ENCODE results near the gene ATRNL1. TPM values are rescaled to one million over a fixed set of nuclear protein-coding genes. Genes with fewer than 3 reads are reported as not detected.

The ATRNL1 gene
- total RNA-seq, 2 donors from 2014 or later, result 0.63 to 1.5 TPM

GRCh38 chr10:115871855-115872254, 778.7 kb downstream of the ATRNL1 start:
- no peaks in the 10 kb centered on the region for H3K36me3 Mint-ChIP-seq (ENCODE audit: low read depth)
- no peak overlapping the region for H3K27ac Mint-ChIP-seq
- H3K4me1 Mint-ChIP-seq, result no peaks in the 10 kb centered on the region
- no peak overlapping the region for H3K4me3 Mint-ChIP-seq
- no peak for ATAC-seq (replicated peaks)
- no peaks in the 10 kb centered on the region for H3K27me3 Mint-ChIP-seq
- peaks cover 4% of the 10 kb centered on the region for H3K9me3 Mint-ChIP-seq

- Mint-ChIP-seq H3K27ac (no peak overlapping the region), H3K4me3 (no peak overlapping the region), H3K27me3 (no peaks in the 10 kb centered on the region), H3K9me3 (peaks cover 3% of the 10 kb centered on the region), H3K4me1 (no peaks in the 10 kb centered on the region), H3K36me3 (ENCODE audit: low read depth) (no peaks in the 10 kb centered on the region)
- no peak for ATAC-seq (replicated peaks)
Observed at GRCh38 chr10:115875172-115875571, 782.0 kb downstream of the ATRNL1 start.

- no peak overlapping the region for H3K27ac Mint-ChIP-seq
- H3K27me3 Mint-ChIP-seq, result no peaks in the 10 kb centered on the region
- H3K4me1 Mint-ChIP-seq, result no peaks in the 10 kb centered on the region
- no peak for ATAC-seq (replicated peaks)
- H3K4me3 Mint-ChIP-seq, result no peak overlapping the region
- peaks cover 9% of the 10 kb centered on the region for H3K9me3 Mint-ChIP-seq
- H3K36me3 Mint-ChIP-seq (ENCODE audit: low read depth), result no peaks in the 10 kb centered on the region
Observed at GRCh38 chr10:115879372-115880089, 786.4 kb downstream of the ATRNL1 start.

DNA sequence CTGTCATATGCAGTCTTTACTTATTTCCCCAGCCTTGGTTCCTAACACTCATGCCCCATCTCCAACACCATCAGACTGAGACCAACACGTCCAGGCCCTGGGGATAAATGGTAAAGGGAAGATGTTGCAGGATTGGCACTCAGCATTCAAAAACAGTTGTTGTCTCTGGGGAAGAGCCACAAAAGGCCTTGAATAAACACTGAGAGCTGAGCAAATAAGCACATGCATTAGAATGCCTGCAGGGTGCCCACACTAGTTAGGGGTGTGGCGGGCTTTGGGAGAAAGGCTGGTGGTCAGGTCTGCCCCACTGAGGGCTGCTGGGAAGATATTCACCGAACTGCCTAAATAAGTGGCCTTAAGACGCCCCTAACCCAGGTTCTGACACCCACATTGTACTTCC, 788.9 kb downstream of the ATRNL1 start:
- Mint-ChIP-seq H3K9me3 (peaks cover 9% of the 10 kb centered on the region), H3K4me3 (no peak overlapping the region), H3K36me3 (ENCODE audit: low read depth) (no peaks in the 10 kb centered on the region), H3K27me3 (no peaks in the 10 kb centered on the region), H3K4me1 (no peaks in the 10 kb centered on the region), H3K27ac (no peak overlapping the region)
- no peak for ATAC-seq (replicated peaks)

- Mint-ChIP-seq H3K9me3 (peaks cover 18% of the 10 kb centered on the region), H3K27me3 (no peaks in the 10 kb centered on the region), H3K4me3 (no peak overlapping the region), H3K27ac (no peak overlapping the region), H3K4me1 (no peaks in the 10 kb centered on the region), H3K36me3 (ENCODE audit: low read depth) (no peaks in the 10 kb centered on the region)
- no peak for ATAC-seq (replicated peaks)
Observed at GRCh38 chr10:115883372-115883771, 790.2 kb downstream of the ATRNL1 start.

GRCh38 chr10:115884331-115884730, 791.2 kb downstream of the ATRNL1 start:
- H3K36me3 Mint-ChIP-seq (ENCODE audit: low read depth), result no peaks in the 10 kb centered on the region
- peaks cover 22% of the 10 kb centered on the region for H3K9me3 Mint-ChIP-seq
- ATAC-seq (replicated peaks), result no peak
- H3K4me1 Mint-ChIP-seq, result no peaks in the 10 kb centered on the region
- H3K27ac Mint-ChIP-seq, result no peak overlapping the region
- no peak overlapping the region for H3K4me3 Mint-ChIP-seq
- H3K27me3 Mint-ChIP-seq, result no peaks in the 10 kb centered on the region

- Mint-ChIP-seq H3K9me3 (no peaks in the 10 kb centered on the region), H3K36me3 (ENCODE audit: low read depth) (no peaks in the 10 kb centered on the region), H3K4me1 (no peaks in the 10 kb centered on the region), H3K27me3 (no peaks in the 10 kb centered on the region), H3K27ac (no peak overlapping the region), H3K4me3 (no peak overlapping the region)
- ATAC-seq (replicated peaks), result no peak
Observed at GRCh38 chr10:115895166-115895565, 802.0 kb downstream of the ATRNL1 start.

DNA sequence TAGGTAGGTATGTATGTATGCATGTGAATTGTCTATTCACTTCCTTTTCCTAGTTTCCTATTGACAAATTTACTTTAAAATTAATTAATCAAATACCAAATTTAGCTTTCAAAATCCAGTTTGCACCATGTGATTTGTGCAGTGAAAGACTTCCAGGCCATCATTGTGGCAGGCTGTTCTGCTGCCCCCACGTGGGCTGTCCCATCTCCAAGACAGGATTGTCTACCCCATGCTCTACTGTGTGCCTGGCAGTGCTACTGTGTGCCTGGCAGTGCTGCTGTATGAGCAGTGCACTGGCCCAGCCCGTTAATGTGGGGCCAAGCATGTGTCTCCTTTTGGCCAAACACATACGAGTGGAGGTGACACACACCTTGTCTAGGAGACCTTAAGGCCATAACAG, 805.1 kb downstream of the ATRNL1 start:
- H3K4me3 Mint-ChIP-seq, result no peak overlapping the region
- no peak overlapping the region for H3K27ac Mint-ChIP-seq
- no peak for ATAC-seq (replicated peaks)
- no peaks in the 10 kb centered on the region for H3K4me1 Mint-ChIP-seq
- no peaks in the 10 kb centered on the region for H3K9me3 Mint-ChIP-seq
- no peaks in the 10 kb centered on the region for H3K36me3 Mint-ChIP-seq (ENCODE audit: low read depth)
- H3K27me3 Mint-ChIP-seq, result no peaks in the 10 kb centered on the region

- H3K4me1 Mint-ChIP-seq, result no peaks in the 10 kb centered on the region
- no peaks in the 10 kb centered on the region for H3K27me3 Mint-ChIP-seq
- H3K27ac Mint-ChIP-seq, result no peak overlapping the region
- no peaks in the 10 kb centered on the region for H3K9me3 Mint-ChIP-seq
- H3K36me3 Mint-ChIP-seq (ENCODE audit: low read depth), result no peaks in the 10 kb centered on the region
- no peak for ATAC-seq (replicated peaks)
- no peak overlapping the region for H3K4me3 Mint-ChIP-seq
Observed at GRCh38 chr10:115902596-115902995, 809.4 kb downstream of the ATRNL1 start.

GRCh38 chr10:115903207-115903606, 810.0 kb downstream of the ATRNL1 start:
- Mint-ChIP-seq H3K9me3 (no peaks in the 10 kb centered on the region), H3K36me3 (ENCODE audit: low read depth) (no peaks in the 10 kb centered on the region), H3K27me3 (no peaks in the 10 kb centered on the region), H3K27ac (no peak overlapping the region), H3K4me3 (no peak overlapping the region), H3K4me1 (no peaks in the 10 kb centered on the region)
- ATAC-seq (replicated peaks), result no peak

GRCh38 chr10:115903845-115904244, 810.7 kb downstream of the ATRNL1 start:
- H3K27ac Mint-ChIP-seq, result no peak overlapping the region
- ATAC-seq (replicated peaks), result no peak
- no peaks in the 10 kb centered on the region for H3K9me3 Mint-ChIP-seq
- H3K4me3 Mint-ChIP-seq, result no peak overlapping the region
- no peaks in the 10 kb centered on the region for H3K4me1 Mint-ChIP-seq
- no peaks in the 10 kb centered on the region for H3K36me3 Mint-ChIP-seq (ENCODE audit: low read depth)
- no peaks in the 10 kb centered on the region for H3K27me3 Mint-ChIP-seq

GRCh38 chr10:115909037-115909436, 815.9 kb downstream of the ATRNL1 start:
- no peak for ATAC-seq (replicated peaks)
- Mint-ChIP-seq H3K4me3 (no peak overlapping the region), H3K27me3 (no peaks in the 10 kb centered on the region), H3K36me3 (ENCODE audit: low read depth) (no peaks in the 10 kb centered on the region), H3K4me1 (no peaks in the 10 kb centered on the region), H3K9me3 (peaks cover 2% of the 10 kb centered on the region), H3K27ac (no peak overlapping the region)

- Mint-ChIP-seq H3K27ac (no peak overlapping the region), H3K36me3 (ENCODE audit: low read depth) (no peaks in the 10 kb centered on the region)
- ATAC-seq (replicated peaks), result no peak
Observed at GRCh38 chr10:115909962-115910731, 817.0 kb downstream of the ATRNL1 start.

GRCh38 chr10:115914475-115914874, 821.3 kb downstream of the ATRNL1 start:
- no peaks in the 10 kb centered on the region for H3K4me1 Mint-ChIP-seq
- H3K27me3 Mint-ChIP-seq, result no peaks in the 10 kb centered on the region
- no peak for ATAC-seq (replicated peaks)
- no peaks in the 10 kb centered on the region for H3K36me3 Mint-ChIP-seq (ENCODE audit: low read depth)
- H3K27ac Mint-ChIP-seq, result no peak overlapping the region
- no peak overlapping the region for H3K4me3 Mint-ChIP-seq
- peaks cover 8% of the 10 kb centered on the region for H3K9me3 Mint-ChIP-seq

More at GRCh38 chr10:115909962-115910731, 817.0 kb downstream of the ATRNL1 start:
- Mint-ChIP-seq H3K27me3 (no peaks in the 10 kb centered on the region), H3K4me3 (no peak overlapping the region), H3K4me1 (no peaks in the 10 kb centered on the region), H3K9me3 (peaks cover 5% of the 10 kb centered on the region)

DNA sequence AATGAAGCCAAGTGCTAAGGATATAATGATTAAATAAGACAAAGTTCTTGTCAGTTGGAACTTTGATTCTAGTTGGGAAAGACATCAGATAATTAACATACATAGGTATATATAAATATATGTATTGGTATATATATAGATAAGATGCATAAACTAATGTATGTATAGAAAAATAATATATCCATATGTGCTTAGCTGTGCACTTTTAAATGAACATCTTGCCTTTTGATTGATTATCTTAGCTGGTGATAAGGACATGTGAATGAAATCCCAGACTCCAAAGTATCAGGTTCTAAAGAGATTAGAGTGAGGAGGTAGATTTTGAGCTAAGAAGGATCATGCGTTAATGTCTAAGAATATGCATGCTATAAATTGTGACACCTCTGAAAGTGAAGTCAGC, 822.3 kb downstream of the ATRNL1 start:
- H3K4me3 Mint-ChIP-seq, result no peak overlapping the region
- H3K9me3 Mint-ChIP-seq, result peaks cover 8% of the 10 kb centered on the region
- H3K36me3 Mint-ChIP-seq (ENCODE audit: low read depth), result no peaks in the 10 kb centered on the region
- H3K27ac Mint-ChIP-seq, result no peak overlapping the region
- H3K4me1 Mint-ChIP-seq, result no peaks in the 10 kb centered on the region
- ATAC-seq (replicated peaks), result no peak
- H3K27me3 Mint-ChIP-seq, result no peaks in the 10 kb centered on the region

All from activated T-helper 17 cell treated with anti-CD3 and anti-CD28 coated beads, Interleukin-2, amount 50 U/mL, for 72 hours (primary cell).